Measurements from ENCODE around the gene SRD5A3.
A peak's percentile ranks its signal among the peaks of the same experiment; 100 is the strongest.

Gene SRD5A3

DNA sequence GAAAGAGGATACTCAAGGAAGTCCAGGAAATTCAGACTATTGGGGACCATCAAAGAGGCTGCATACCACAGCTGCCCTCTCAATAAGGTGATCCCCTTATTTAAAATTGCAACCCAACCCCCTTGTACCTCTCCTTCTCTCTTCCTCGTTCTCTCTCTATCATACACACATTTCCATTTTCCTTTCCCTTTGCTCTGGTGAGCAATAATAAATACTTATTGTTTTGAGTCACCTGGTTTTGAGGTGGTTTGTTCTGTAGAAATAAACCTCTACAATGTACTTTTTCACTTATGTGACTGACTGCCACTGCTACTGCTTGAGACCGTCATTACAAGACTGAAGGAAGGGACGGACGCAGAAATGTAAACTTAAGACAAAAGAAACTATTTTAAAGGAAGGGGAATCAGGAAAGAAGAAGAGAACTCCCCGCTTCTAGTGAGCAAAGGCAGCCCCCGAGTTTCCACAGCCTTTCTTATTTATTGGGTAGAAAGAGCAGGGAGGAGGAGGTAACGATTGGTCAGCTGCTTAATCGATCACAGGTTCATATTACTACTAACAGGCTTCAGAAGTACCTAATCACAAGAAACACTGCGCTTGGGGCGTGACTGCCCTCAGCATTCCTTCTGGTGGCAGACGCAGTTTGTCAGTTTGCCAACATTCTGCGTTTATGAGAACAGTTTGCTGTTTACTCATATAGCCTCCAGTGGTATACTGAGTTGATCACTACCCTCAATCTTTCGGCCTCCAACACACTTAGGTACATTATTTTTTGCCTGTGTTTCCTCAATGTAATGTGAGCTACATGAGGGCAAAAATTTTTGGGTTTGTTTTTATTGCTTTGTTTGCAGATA, 32.8 kb downstream of the SRD5A3 start:
- DNase-seq, result peak; percentile 26

DNA sequence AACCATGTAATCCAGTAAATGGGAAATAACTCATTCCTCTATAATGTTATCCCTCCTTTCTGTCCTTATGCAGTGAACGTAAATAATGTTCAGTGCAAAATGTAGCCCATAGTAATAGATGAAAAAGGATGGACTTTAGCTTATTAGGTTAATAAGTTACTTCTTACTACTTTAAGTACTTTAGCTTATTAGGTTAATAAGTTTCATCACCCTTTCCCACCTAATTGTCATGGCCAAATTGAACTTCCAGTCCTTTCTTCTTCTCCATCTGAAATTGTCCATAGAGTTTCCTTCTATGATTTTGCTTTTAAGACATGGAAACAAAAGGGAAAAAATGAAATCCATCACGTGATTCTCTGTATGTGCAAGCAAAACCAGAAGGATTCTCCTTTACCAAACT, 34.5 kb downstream of the SRD5A3 start:
- DNase-seq, result no peak

GRCh38 chr4:55381502-55381901, 35.5 kb downstream of the SRD5A3 start:
- DNase-seq, result no peak

- DNase-seq, result no peak
Measured at GRCh38 chr4:55382488-55383003, 36.5 kb downstream of the SRD5A3 start.

- peak; percentile 47 for DNase-seq
Measured at GRCh38 chr4:55385201-55385649, 39.2 kb downstream of the SRD5A3 start.

DNA sequence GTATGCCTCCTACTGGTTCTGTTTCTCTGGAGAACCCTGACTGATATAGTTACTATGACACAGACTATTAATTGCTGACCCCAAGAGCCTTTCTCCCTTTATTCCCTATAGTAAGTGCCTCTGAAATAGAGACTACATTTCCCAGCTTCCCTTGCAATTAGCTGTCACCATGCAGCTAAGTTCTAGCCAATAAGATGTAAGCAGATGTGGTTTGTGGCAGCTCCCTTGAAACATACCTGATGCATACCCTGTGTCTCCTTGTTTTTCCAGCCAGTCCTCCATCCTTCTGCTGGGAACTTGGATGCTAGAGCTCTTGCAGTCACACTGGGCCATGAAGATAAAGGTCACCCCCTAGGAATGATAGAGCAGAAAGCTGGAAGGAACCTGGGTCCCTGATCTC, 40.0 kb downstream of the SRD5A3 start:
- peak; percentile 75 for DNase-seq

GRCh38 chr4:55386840-55387239, 40.8 kb downstream of the SRD5A3 start:
- DNase-seq, result peak; percentile 90

- DNase-seq, result no peak
Measured at GRCh38 chr4:55393461-55394320, 47.6 kb downstream of the SRD5A3 start.

GRCh38 chr4:55395218-55395528, 49.1 kb downstream of the SRD5A3 start:
- no peak for DNase-seq

DNA sequence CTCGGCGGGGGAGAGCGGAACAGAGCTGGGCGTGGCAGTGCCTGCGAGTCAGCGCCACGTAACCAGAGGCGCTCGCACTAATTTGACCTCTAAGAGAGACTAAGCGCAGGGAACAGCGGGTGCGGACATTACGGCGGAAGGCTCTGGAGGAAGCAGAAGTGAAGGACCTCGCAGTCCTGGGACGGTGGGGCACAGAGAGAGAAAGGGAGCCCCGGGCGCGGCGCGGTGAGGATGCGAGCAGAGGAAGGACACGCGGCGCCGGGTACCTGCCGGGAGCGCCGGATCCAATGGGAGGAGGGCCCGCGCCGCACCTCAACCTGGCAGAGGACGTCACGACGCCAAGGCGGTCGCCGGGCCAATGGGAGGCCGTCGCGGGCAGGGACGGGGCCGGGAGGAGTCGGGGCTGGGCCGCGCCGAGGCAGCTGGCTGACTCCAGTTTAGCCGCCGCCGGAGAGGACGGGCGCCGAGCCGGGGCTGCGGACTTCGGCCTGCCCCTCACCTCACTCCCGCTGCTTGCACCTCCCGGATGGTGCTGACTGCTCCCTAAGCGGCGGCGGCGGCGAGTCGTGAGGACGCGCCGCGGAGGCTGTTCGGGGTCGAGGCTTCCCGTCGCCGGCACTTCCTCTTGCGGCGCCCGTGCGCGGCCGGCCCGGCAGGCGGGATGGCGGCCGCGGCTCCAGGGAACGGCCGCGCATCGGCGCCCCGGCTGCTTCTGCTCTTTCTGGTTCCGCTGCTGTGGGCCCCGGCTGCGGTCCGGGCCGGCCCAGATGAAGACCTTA, 49.7 kb downstream of the SRD5A3 start, which contains the start of gene TMEM165:
TSS of gene TMEM165 (plus strand) at position 429 of the 779 bp plus-strand sequence. CDS start at position 662, 233 bp downstream.
- peak; percentile 96 for DNase-seq

DNA sequence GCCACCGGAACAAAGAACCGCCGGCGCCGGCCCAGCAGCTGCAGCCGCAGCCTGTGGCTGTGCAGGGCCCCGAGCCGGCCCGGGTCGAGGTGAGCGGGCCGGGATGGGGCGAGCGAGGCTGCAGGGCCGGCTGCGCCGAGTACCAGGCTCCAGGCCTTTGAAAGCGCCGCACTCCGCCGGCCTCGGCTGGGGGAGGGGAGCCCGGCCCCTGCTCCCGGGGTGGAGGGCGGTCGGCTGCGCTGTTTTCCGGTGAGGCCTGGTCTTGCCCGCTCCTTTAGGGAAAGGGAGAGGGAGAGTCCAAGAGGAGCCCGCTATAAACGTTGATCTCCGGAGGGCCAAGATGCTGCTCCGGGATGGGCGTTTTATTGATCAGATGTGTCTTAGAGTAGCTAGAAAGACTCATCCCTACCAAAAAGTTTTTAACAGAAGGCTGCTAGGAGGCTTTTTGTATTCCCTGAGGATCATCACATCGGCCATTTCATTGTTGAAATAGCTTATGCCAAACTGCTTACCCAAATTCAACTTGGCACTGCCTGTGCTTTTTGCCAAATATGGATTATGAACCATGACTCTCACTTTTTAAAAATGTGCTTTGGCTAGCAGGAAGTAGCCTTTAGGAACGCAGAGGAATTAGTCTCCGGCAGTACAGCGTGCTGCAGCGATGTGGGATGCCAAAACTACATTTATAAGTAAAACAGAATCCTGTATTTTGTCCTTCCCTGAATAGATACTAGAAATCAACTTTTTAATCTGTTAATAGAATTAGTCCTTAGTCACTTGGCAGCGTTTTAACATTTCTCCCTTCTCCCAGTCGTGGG, 50.5 kb downstream of the SRD5A3 start:
- DNase-seq, result peak; percentile 56

DNA sequence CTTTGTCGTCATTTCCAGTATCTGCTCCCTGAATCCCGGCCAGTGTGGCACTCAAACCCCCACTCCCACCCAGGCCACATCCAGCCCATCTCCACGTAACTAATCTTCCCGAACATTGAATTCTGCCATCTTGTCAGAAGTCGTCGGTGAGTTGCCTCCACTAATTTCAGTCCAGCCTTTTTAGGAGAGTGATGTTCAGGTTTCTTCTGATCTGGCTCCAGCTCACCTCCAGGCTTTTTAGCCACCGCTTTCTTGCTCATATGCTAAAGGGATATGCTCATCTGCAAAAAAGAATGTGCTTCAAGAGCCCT, 51.0 kb downstream of the SRD5A3 start:
- no peak for DNase-seq

GRCh38 chr4:55397520-55398321, 51.7 kb downstream of the SRD5A3 start:
- DNase-seq, result no peak

DNA sequence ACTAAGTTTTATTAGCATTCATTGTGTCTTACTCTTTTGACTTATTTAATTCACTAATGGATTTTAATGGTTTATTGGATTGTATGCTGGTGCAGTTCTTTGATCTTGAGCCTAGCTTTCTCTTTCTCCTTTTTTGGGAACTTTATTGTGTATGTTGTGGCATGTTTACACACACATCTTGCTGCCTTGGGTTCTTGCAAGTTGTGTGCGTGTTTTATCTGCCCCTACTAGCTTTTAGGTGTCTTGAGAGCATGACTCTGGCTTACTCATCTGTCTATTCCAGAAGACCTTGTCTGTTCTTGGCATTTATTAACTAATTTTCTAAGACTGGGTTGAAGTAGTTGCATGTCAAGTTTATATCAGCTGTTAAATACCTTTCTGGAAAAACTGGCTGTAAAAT, 52.4 kb downstream of the SRD5A3 start:
- DNase-seq, result no peak

DNA sequence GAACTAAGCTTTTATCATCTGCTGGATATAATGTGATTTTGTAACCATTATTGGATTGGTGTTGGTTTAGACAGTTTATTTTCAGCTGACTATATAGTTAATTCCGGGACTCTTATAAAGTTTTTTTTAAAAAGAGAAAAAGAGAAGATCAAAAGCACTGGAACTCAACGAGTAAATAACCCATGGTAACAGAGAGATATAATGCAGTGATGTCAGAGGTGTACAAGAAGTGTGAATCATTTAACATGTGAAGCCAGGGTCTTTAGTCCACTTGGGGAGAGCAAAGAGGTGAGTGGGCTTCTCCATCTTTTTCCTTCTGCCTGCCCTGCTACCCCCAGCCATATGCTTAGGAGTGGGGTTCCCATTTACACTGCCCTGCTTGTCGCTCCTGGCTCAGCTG, 52.9 kb downstream of the SRD5A3 start:
- DNase-seq, result no peak

- DNase-seq, result no peak
Measured at GRCh38 chr4:55399581-55399980, 53.5 kb downstream of the SRD5A3 start.

DNA sequence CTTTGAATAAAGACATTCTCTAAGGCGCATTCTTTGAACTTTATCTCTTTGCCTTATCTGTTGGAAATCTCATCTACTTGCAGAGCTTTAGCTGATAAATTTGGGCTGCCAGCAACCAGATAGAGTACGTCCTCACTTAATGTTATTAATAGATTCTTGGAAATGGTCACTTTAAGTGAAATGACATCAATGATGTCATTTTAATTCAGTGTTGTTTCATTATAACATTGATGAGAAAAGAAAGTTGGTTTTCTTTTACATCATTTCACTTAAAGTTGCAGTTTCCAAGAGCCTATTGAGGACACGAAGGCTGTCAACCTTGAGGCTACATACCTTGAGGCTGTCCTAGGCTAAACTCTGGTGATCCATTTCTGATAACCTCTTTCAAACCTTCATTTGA, 59.0 kb downstream of the SRD5A3 start:
- no peak for DNase-seq

DNA sequence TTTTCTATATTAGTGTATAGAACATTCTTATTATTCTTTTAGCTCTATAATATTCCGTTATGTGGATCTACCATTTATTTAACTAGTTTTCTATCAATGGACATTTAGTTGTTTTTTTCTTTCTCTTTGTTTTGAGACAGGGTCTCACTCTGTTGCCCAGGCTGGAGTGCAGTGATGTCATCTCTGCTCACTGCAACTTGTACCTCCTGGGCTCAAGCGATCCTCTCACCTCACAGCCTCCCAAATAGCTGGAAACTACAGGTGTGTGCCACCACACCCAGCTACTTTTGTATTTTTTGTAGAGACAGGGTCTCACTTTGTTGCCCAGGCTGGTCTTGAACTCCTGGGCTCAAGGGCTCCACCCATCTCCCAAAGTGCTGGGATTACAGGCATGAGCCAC, 60.5 kb downstream of the SRD5A3 start:
- no peak for DNase-seq

DNA sequence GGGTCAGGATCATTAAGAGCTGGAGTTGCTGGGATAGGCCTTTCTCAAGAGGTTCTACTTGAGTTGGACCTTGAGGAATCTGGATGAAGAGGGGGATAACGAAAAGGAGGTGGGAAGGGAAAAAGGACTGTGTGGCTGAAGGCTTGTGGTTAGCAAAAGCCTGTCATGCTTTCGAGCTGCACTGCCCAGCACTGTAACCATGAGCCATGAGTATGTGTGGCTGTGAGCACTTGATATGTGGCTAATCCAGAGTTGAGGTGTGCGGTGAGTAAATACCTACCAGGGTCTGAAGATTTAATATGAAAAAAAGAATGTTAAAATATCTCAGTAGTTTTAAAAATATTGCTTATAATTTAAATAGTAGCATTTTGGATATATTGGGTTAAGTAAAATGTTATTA, 61.1 kb downstream of the SRD5A3 start:
- no peak for DNase-seq

GRCh38 chr4:55407764-55408163, 61.7 kb downstream of the SRD5A3 start:
- DNase-seq, result no peak

GRCh38 chr4:55409468-55410171, 63.6 kb downstream of the SRD5A3 start:
- DNase-seq, result peak; percentile 63
